Neural progenitor cell (in vitro differentiated cells): ENCODE results near the gene RNF183. TPM values are rescaled to one million over a fixed set of nuclear protein-coding genes. Genes with fewer than 3 reads are reported as not detected.

Experiments
- DNase-seq: peaks from one replicate; pipeline ENCODE4 v3.0.0-alpha.2; 2016; ENCODE audit warnings: low spot score
- H2AFZ ChIP-seq: fragments of 200-600 bp; sonication (generic); replicated peaks from 2 replicates; pipeline ENCODE4 v1.6.1; 2016; ENCODE audit warnings: antibody characterized with exemption
- H3F3A ChIP-seq: fragments of 200-600 bp; sonication (generic); 2 replicates; pipeline ENCODE4 v1.6.1; 2016; ENCODE audit warnings: antibody characterized with exemption, low read depth
- H3K27ac ChIP-seq: fragments of 200-600 bp; sonication (generic); 2 replicates; pipeline ENCODE4 v1.5.1; 2016; ENCODE audit warnings: mild to moderate bottlenecking
- H3K27me3 ChIP-seq: fragments of 200-600 bp; sonication (generic); 2 replicates; pipeline ENCODE4 v1.6.1; 2016; ENCODE audit warnings: mild to moderate bottlenecking, moderate library complexity
- H3K36me3 ChIP-seq: fragments of 200-600 bp; sonication (generic); 2 replicates; pipeline ENCODE4 v1.5.1; 2016
- H3K4me1 ChIP-seq: fragments of 200-600 bp; sonication (generic); 2 replicates; pipeline ENCODE4 v1.6.1; 2016; ENCODE audit warnings: mixed run types
- H3K4me2 ChIP-seq: fragments of 200-600 bp; sonication (generic); 2 replicates; pipeline ENCODE4 v1.6.1; 2016
- H3K4me3 ChIP-seq: fragments of 200-600 bp; sonication (generic); 2 replicates; pipeline ENCODE4 v1.5.1; 2016
- H3K79me2 ChIP-seq: fragments of 200-600 bp; sonication (generic); 2 replicates; pipeline ENCODE4 v1.6.1; 2016; ENCODE audit warnings: low read depth
- H3K9ac ChIP-seq: fragments of 200-600 bp; sonication (generic); 2 replicates; pipeline ENCODE4 v1.6.1; 2016
- H3K9me3 ChIP-seq: fragments of 200-600 bp; sonication (generic); 2 replicates; pipeline ENCODE4 v1.5.1; 2016; ENCODE audit warnings: low read depth
- H4K20me1 ChIP-seq: fragments of 200-600 bp; sonication (generic); 2 replicates; pipeline ENCODE4 v1.6.1; 2016; ENCODE audit warnings: low read depth
- H3K27ac Mint-ChIP-seq: 3 replicates; pipeline ENCODE4 v1.8.0; 2021; ENCODE audit warnings: mixed read lengths
- H3K27me3 Mint-ChIP-seq: 2 replicates; pipeline ENCODE4 v1.8.0; 2022; ENCODE audit warnings: low read depth, mild to moderate bottlenecking, inconsistent platforms, moderate library complexity, mixed read lengths; ENCODE audit not compliant: insufficient read depth
- H3K36me3 Mint-ChIP-seq: 3 replicates; pipeline ENCODE4 v1.8.0; 2021; ENCODE audit warnings: mixed read lengths
- H3K4me1 Mint-ChIP-seq: 3 replicates; pipeline ENCODE4 v1.8.0; 2021; ENCODE audit warnings: mixed read lengths
- H3K4me3 Mint-ChIP-seq: 3 replicates; pipeline ENCODE4 v1.8.0; 2021; ENCODE audit warnings: mild to moderate bottlenecking, moderate library complexity, mixed read lengths
- H3K9me3 Mint-ChIP-seq: 3 replicates; pipeline ENCODE4 v1.8.0; 2020; ENCODE audit warnings: mixed read lengths
- EZH2 ChIP-seq: fragments of 200-600 bp; sonication (generic); IDR thresholded peaks from 2 replicates; pipeline ENCODE4 v1.6.1; 2017; ENCODE audit warnings: antibody characterized with exemption, mild to moderate bottlenecking, moderate library complexity
- EZH2phosphoT487 ChIP-seq: fragments of 200-600 bp; sonication (generic); IDR thresholded peaks from 2 replicates; pipeline ENCODE4 v1.6.1; 2017; ENCODE audit warnings: antibody characterized with exemption
- total RNA-seq: library from RNA; depleted of rRNA; stranded (reverse); fragments of >200 nt; gene quantifications from 2 replicates; pipeline ENCODE4 v1.2.3, GENCODE V29; 2015; ENCODE audit warnings: low replicate concordance
- TF ChIP-seq, protein P1 (sequence below): fragments of 200-600 bp; sonication (generic); IDR thresholded peaks from 2 replicates; pipeline ENCODE4 v1.5.1; 2017; ENCODE audit warnings: antibody characterized with exemption, mild to moderate bottlenecking

Gene RNF183
- total RNA-seq, 1 donor from 2014 or later = 0.09 TPM

DNA sequence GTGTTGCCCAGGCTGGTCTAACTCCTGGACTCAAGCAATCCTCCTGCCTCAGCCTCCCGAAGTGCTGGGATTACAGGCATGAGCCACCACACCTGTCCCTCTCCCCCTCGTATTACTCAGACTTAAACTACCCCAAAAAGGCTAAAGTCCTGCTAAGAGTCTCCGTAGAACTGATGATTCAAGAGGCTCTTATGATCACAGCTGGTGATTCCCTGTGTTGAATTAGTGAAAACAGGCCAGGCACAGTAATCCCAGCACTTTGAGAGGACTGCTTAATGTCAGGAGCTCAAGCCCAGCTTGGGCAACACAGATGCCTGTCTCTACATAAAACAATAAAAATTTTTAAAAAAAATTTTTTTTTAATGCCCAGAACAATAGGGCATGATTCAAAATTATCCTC lies 37.0 kb downstream of the RNF183 start:
- no peaks in the 10 kb centered on the region for H3K27me3 ChIP-seq
- H3K4me2 ChIP-seq = no peak overlapping the region
- H3K36me3 Mint-ChIP-seq = peaks cover 29% of the 10 kb centered on the region
- H3K4me1 ChIP-seq = no peaks in the 10 kb centered on the region
- no peaks in the 10 kb centered on the region for H4K20me1 ChIP-seq
- H2AFZ ChIP-seq = no peak overlapping the region
- H3K9ac ChIP-seq = no peak overlapping the region
- no peaks in the 10 kb centered on the region for H3K27me3 Mint-ChIP-seq
- H3K4me1 Mint-ChIP-seq = peaks cover 7% of the 10 kb centered on the region
- TF ChIP-seq EZH2phosphoT487 = no peak
- TF ChIP-seq EZH2 = no peak
- TF ChIP-seq, protein P1, sequence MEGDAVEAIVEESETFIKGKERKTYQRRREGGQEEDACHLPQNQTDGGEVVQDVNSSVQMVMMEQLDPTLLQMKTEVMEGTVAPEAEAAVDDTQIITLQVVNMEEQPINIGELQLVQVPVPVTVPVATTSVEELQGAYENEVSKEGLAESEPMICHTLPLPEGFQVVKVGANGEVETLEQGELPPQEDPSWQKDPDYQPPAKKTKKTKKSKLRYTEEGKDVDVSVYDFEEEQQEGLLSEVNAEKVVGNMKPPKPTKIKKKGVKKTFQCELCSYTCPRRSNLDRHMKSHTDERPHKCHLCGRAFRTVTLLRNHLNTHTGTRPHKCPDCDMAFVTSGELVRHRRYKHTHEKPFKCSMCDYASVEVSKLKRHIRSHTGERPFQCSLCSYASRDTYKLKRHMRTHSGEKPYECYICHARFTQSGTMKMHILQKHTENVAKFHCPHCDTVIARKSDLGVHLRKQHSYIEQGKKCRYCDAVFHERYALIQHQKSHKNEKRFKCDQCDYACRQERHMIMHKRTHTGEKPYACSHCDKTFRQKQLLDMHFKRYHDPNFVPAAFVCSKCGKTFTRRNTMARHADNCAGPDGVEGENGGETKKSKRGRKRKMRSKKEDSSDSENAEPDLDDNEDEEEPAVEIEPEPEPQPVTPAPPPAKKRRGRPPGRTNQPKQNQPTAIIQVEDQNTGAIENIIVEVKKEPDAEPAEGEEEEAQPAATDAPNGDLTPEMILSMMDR = no peak
- DNase-seq = no peak
- H3K79me2 ChIP-seq = no peaks in the 10 kb centered on the region
- no peaks in the 10 kb centered on the region for H3K36me3 ChIP-seq
- no peak overlapping the region for H3K4me3 ChIP-seq
- no peak overlapping the region for H3K4me3 Mint-ChIP-seq
- no peaks in the 10 kb centered on the region for H3K9me3 Mint-ChIP-seq
- H3K27ac Mint-ChIP-seq = no peak overlapping the region
- no peaks in the 10 kb centered on the region for H3F3A ChIP-seq
- no peaks in the 10 kb centered on the region for H3K9me3 ChIP-seq
- H3K27ac ChIP-seq = peak overlapping the region; percentile 37

DNA sequence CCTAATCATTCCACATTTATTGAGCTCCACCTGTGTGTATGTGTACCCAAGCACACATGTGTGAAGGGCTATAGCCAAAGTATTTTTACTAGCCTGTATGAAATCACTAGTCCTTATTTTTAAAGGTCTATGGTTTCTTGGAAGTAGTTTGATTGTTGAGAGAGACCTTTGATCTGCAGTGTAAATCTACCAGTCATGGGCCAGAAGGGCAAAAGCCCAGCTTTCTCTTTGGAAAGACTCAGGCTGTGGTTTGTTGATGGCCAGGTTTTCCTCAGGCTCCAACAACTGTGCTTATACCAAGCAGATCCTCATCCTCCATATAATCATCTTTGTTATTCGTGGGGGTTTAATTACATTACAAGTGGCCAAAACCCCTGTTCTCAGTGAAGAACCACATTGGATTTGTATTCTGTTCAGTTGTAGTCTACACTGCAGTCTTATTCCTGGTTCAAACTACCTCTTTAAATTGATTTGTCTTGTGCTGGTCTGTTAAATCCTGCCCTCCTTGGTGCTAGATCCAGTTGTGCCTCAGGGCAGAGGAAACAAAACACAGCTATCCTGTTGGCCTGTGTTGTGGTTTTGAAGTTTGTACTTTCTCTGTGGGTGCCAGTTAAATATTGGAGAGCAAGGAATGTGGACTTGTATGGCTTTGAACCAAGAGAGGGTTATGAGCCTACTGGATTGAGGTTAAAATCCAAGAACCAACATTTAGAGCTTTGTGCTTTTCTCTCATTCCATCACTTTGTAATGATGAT lies 41.1 kb downstream of the RNF183 start:
- Histone ChIP-seq H3K4me2 (no peak overlapping the region), H3K9ac (no peak overlapping the region), H3K4me3 (no peak overlapping the region), H3K9me3 (no peaks in the 10 kb centered on the region), H3K4me1 (no peaks in the 10 kb centered on the region), H3K27ac (no peak overlapping the region), H3K79me2 (no peaks in the 10 kb centered on the region), H3K36me3 (peaks cover 3% of the 10 kb centered on the region), H3F3A (no peaks in the 10 kb centered on the region), H3K27me3 (no peaks in the 10 kb centered on the region), H4K20me1 (no peaks in the 10 kb centered on the region), H2AFZ (no peak overlapping the region)
- DNase-seq = no peak
- Mint-ChIP-seq H3K4me3 (no peak overlapping the region), H3K27me3 (no peaks in the 10 kb centered on the region), H3K27ac (no peak overlapping the region), H3K9me3 (no peaks in the 10 kb centered on the region), H3K36me3 (peaks cover 36% of the 10 kb centered on the region), H3K4me1 (peaks cover 3% of the 10 kb centered on the region)
- TF ChIP-seq EZH2phosphoT487 (no peak), EZH2 (no peak)
- TF ChIP-seq, protein P1 = no peak

DNA sequence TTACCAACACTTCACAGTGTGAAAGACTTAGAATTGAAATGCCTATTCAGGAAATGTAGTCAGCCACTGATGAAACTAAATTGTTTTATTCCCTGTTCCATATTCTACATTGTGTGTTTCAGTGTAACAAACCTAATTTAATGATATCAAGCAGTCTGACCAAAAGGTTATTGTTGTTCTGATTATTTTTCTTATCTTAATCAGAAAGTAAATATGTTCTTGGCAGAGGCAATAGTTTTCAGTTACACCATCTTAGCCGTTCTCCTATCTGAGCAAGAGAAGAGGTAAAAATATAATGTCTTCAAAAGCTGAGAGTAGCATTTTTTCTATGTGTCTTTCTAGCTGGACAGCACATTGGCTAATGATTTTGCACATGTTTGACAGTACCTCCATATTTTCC lies 44.9 kb downstream of the RNF183 start:
- Histone ChIP-seq H3K27me3 (no peaks in the 10 kb centered on the region), H3F3A (no peaks in the 10 kb centered on the region), H2AFZ (no peak overlapping the region), H4K20me1 (no peaks in the 10 kb centered on the region), H3K4me3 (no peak overlapping the region), H3K4me2 (no peak overlapping the region), H3K27ac (no peak overlapping the region), H3K4me1 (no peaks in the 10 kb centered on the region), H3K79me2 (no peaks in the 10 kb centered on the region), H3K9me3 (no peaks in the 10 kb centered on the region), H3K36me3 (peaks cover 3% of the 10 kb centered on the region), H3K9ac (no peak overlapping the region)
- Mint-ChIP-seq H3K4me1 (no peaks in the 10 kb centered on the region), H3K4me3 (no peak overlapping the region), H3K36me3 (peaks cover 26% of the 10 kb centered on the region), H3K27me3 (no peaks in the 10 kb centered on the region), H3K27ac (no peak overlapping the region), H3K9me3 (no peaks in the 10 kb centered on the region)
- no peak for TF ChIP-seq EZH2
- TF ChIP-seq, protein P1 = no peak
- TF ChIP-seq EZH2phosphoT487 = no peak
- DNase-seq = no peak
